K562 (cell line): ENCODE measurements around the gene ISG20. TPM values are rescaled to one million over a fixed set of nuclear protein-coding genes. Genes with fewer than 3 reads are reported as not detected.
A peak's percentile ranks its signal among the peaks of the same experiment; 100 is the strongest.
"Not testable (repeated sequence)": the region's sequence is repeated elsewhere in the genome, so short reads cannot be mapped to it uniquely, and the experiment has no call there.

ENCODE experiments used
- ATAC-seq: fragments of 200-7000 bp; cut with Tn5 transposase; 3 replicates; pipeline ENCODE4 v1.9.1; 2020; ENCODE audit warnings: moderate library complexity
- BruUV-seq: library from RNA; stranded (reverse); fragments of 400-500 nt; replicated peaks from 2 replicates; lab custom pipeline; 2021; lab: Mats Ljungman, UMichigan
- CTCF ChIA-PET: fragments of 300-600 bp; formaldehyde crosslinking; extraction: SDS; loops from one replicate; lab custom pipeline; 2021; ENCODE audit warnings: low intra/inter-chr PET ratio; lab: Yijun Ruan, JAX
- POLR2A ChIA-PET: fragments of 300-600, 350-650 bp; sonication (Branson Sonifier 250); formaldehyde crosslinking; extraction: SDS; loops from one replicate; lab custom pipeline; 2021; ENCODE audit warnings: antibody characterized with exemption, inconsistent platforms; lab: Yijun Ruan, JAX
- DNase-seq, 4 experiments: peaks; one replicate each; pipeline versions ENCODE4 v3.0.0 to v3.0.0-alpha.2; 2011 to 2018; ENCODE audit warnings: low spot score in 3 of 4, mixed read lengths in 3 of 4; ENCODE audit errors: extremely low read depth in 1 of 4
- FAIRE-seq: peaks from 2 replicates; lab custom pipeline; 2011; peaks lifted over from hg19 to GRCh38; lab: Jason Lieb, UNC
- H2AFZ ChIP-seq: 2 replicates; pipeline ENCODE4 v1.6.0; 2011; ENCODE audit warnings: low read depth, low read length, control low read depth, inconsistent platforms
- H3K27ac ChIP-seq: fragments of 200-600 bp; 3 replicates; pipeline ENCODE4 v1.8.0; 2011; ENCODE audit warnings: low read depth, mild to moderate bottlenecking, control low read depth, inconsistent platforms, low read length, moderate library complexity, mixed read lengths; ENCODE audit errors: extremely low read depth
- H3K27me3 ChIP-seq, 2 experiments: fragments of 300-600 bp in 1 of 2; 2 replicates in 1 of 2; 3 replicates in 1 of 2; pipeline versions ENCODE4 v1.6.0 to v1.8.0; 2011; ENCODE audit warnings: inconsistent platforms in 2 of 2, low read length in 2 of 2, mild to moderate bottlenecking in 1 of 2, mixed read lengths in 1 of 2, moderate library complexity in 1 of 2; ENCODE audit not compliant: control insufficient read depth in 2 of 2, insufficient read depth in 2 of 2
- H3K36me3 ChIP-seq: fragments of 300-600 bp; 3 replicates; pipeline ENCODE4 v1.8.0; 2011; ENCODE audit warnings: mild to moderate bottlenecking, low read length, inconsistent platforms; ENCODE audit not compliant: control insufficient read depth, insufficient read depth
- H3K4me1 ChIP-seq, 2 experiments: fragments of 200-600 bp in 1 of 2; replicated peaks in 1 of 2; 2 replicates in 1 of 2; 3 replicates in 1 of 2; pipeline versions ENCODE4 v1.5.1 to v1.8.0; 2011; ENCODE audit warnings: inconsistent platforms in 2 of 2, low read length in 2 of 2, mild to moderate bottlenecking in 1 of 2, mixed read lengths in 1 of 2, moderate library complexity in 1 of 2; ENCODE audit not compliant: control insufficient read depth in 2 of 2, insufficient read depth in 2 of 2
- H3K4me2 ChIP-seq: 2 replicates; pipeline ENCODE4 v1.6.1; 2011; ENCODE audit warnings: low read length, control low read depth, inconsistent platforms, mixed read lengths; ENCODE audit not compliant: insufficient read depth
- H3K4me3 ChIP-seq: fragments of 200-600 bp; sonication (generic), shearing (Covaris generic); 2 replicates; pipeline ENCODE4 v1.5.1; 2016; ENCODE audit warnings: control low read depth, inconsistent platforms
- H3K79me2 ChIP-seq: fragments of 200-600 bp; 3 replicates; pipeline ENCODE4 v1.8.0; 2011; ENCODE audit warnings: low read length, inconsistent platforms; ENCODE audit not compliant: control insufficient read depth, insufficient read depth
- H3K9ac ChIP-seq, 2 experiments: 2 replicates each; pipeline versions ENCODE4 v1.6.0 to v1.6.1; 2011; ENCODE audit warnings: low read depth in 2 of 2, low read length in 2 of 2, control low read depth in 1 of 2, inconsistent platforms in 1 of 2, mild to moderate bottlenecking in 1 of 2, mixed read lengths in 1 of 2; ENCODE audit not compliant: insufficient read depth in 1 of 2
- H3K9me1 ChIP-seq: one replicate; pipeline ENCODE4 v1.6.0; 2011; ENCODE audit warnings: inconsistent platforms, mild to moderate bottlenecking, low read length, moderate library complexity; ENCODE audit not compliant: control insufficient read depth, insufficient read depth
- H3K9me3 ChIP-seq: replicated peaks from 2 replicates; pipeline ENCODE4 v1.5.1; 2011; ENCODE audit warnings: low read depth, low read length, inconsistent platforms; ENCODE audit not compliant: control insufficient read depth, insufficient read depth
- H4K20me1 ChIP-seq: replicated peaks from 2 replicates; pipeline ENCODE4 v1.6.1; 2011; ENCODE audit warnings: low read length, inconsistent platforms, mixed read lengths; ENCODE audit not compliant: control insufficient read depth, insufficient read depth
- MCM3 ChIP-seq: fragments of 450-650 bp; IDR thresholded peaks from 2 replicates; pipeline ENCODE4 v1.6.1; 2016
- SPI1 ChIP-seq: IDR thresholded peaks from 2 replicates; pipeline ENCODE4 v1.6.1; 2011; ENCODE audit warnings: low read depth, low read length, control low read depth, borderline replicate concordance
- WGBS: fragments of 100-300 bp; shearing (Covaris generic); methylation state at CpG from one replicate; pipeline ENCODE4 v1.1.6; 2016; ENCODE audit warnings: low coverage, mixed read lengths; ENCODE audit not compliant: insufficient coverage; ENCODE audit errors: missing lambda C conversion rate; 5-methylcytosine and 5-hydroxymethylcytosine counted together
- in situ Hi-C: fragments of 300-500 bp; cut with MboI; formaldehyde crosslinking; loops from 4 replicates; pipeline ENCODE4 v1.15.0; 2018; ENCODE audit warnings: inconsistent platforms, mixed read lengths
- intact Hi-C: fragments of 100-400 bp; cut with micrococcal nuclease; formaldehyde crosslinking; loops from 2 replicates; pipeline ENCODE4 v1.14.2; 2022
- polyA plus RNA-seq, 8 experiments: library from polyadenylated mRNA; depleted of rRNA in 4 of 8; stranded (reverse) in 5 of 8; unstranded in 3 of 8; fragments of >200 nt; fragmentation: Nextera tagmentation in 2 of 8; fragmentation: Illumina TruSeq in 1 of 8; extraction: Ambion mirVana in 2 of 8; extraction: Trizol in 1 of 8; gene quantifications; 2 replicates each; pipeline versions ENCODE4 v1.2.1 to v1.2.3, GENCODE V29; 2011 to 2014; ENCODE audit warnings: inconsistent platforms in 1 of 8, missing spikeins in 1 of 8
- total RNA-seq, 7 experiments: library from RNA; depleted of rRNA in 6 of 7; stranded (reverse); fragments of >200 nt in 6 of 7; fragmentation: Illumina TruSeq in 2 of 7; extraction: Trizol in 2 of 7; gene quantifications; 2 replicates each; pipeline versions ENCODE4 v1.2.1 to v1.2.3, GENCODE V29; 2011 to 2021; ENCODE audit warnings: low replicate concordance in 1 of 7

Gene ISG20
- total and polyA plus RNA-seq, 9 of the 15 experiments (the other 6 are each of a cell fraction or from before 2014, with no cell fraction given), result 0.06 to 2.1 (median 1.00) TPM

- in situ Hi-C loops (no loop called here), intact Hi-C loops (no loop called here)
- H3K4me3 ChIP-seq, result no peak overlapping the region
- peaks cover 16 to 17% of the 10 kb centered on the region in 2 experiments; a peak in 4 of 5 replicates for H3K4me1 ChIP-seq
- CTCF ChIA-PET, result no interaction called here
- no peak overlapping the region for H3K27ac ChIP-seq
- BruUV-seq, result no TSS peak
- H3K4me2 ChIP-seq, result no peak overlapping the region
- no peaks in the 10 kb centered on the region for H4K20me1 ChIP-seq
- no peaks in the 10 kb centered on the region for H3K9me1 ChIP-seq
- peaks cover 0 to 14% of the 10 kb centered on the region in 2 experiments; a peak in 3 of 5 replicates for H3K27me3 ChIP-seq
- ATAC-seq (no peak), FAIRE-seq (no peak), DNase-seq (no peak)
- POLR2A ChIA-PET, result no interaction called here
- no peak overlapping the region for H3K9ac ChIP-seq
- no peaks in the 10 kb centered on the region for H3K79me2 ChIP-seq
- H3K36me3 ChIP-seq, result no peaks in the 10 kb centered on the region
- TF ChIP-seq SPI1 (0 out of 2 replicates have a peak, but pooled peaks have one; percentile 29), MCM3 (no peak)
- 49% methylated on average over 8 of the region's 12 CpGs for WGBS
- H3K9me3 ChIP-seq, result no peaks in the 10 kb centered on the region
- H2AFZ ChIP-seq, result no peak overlapping the region
These were observed 3.2 kb downstream of the ISG20 start for GRCh38 chr15:88641959-88642452.

GRCh38 chr15:88642514-88642913, 3.7 kb downstream of the ISG20 start:
- H3K36me3 ChIP-seq, H3K9ac ChIP-seq, CTCF ChIA-PET, DNase-seq, H3K9me1 ChIP-seq, FAIRE-seq, ATAC-seq, H2AFZ ChIP-seq, intact Hi-C loops, in situ Hi-C loops, H4K20me1 ChIP-seq, H3K27ac ChIP-seq, H3K9me3 ChIP-seq, H3K4me2 ChIP-seq, BruUV-seq, H3K4me3 ChIP-seq, H3K79me2 ChIP-seq: not testable (repeated sequence)
- 68% methylated on average over 11 of the region's 11 CpGs for WGBS
- POLR2A ChIA-PET, result interaction anchor here (0.6 kb wide), 1 partner anchor 12 kb away, joined by 3 read pairs; no protein-coding TSS in a partner anchor
- Histone ChIP-seq H3K4me1 (peaks cover 16 to 17% of the 10 kb centered on the region in 2 experiments; a peak in 4 of 5 replicates), H3K27me3 (peaks cover 0 to 14% of the 10 kb centered on the region in 2 experiments; a peak in 3 of 5 replicates)
